Measurements from ENCODE around the gene SMARCAL1.

- TF ChIP-seq CTCF (conservative IDR thresholded peaks at IDR 0.05) (no peak), EZH2 (IDR thresholded peaks at IDR 0.05; ENCODE audit: low read depth) (no peak)
Observed at GRCh38 chr2:216394881-216395280, 17.4 kb upstream of the SMARCAL1 start.

All from PC-9 (cell line).